Measurements from ENCODE around the gene TROAP.
"Not testable (repeated sequence)": the region's sequence is repeated elsewhere in the genome, so short reads cannot be mapped to it uniquely, and the experiment has no call there.

GRCh38 chr12:49333778-49334177, 10.7 kb downstream of the TROAP start:
- not testable (repeated sequence) for TF ChIP-seq CTCF, POLR2A (IDR thresholded peaks at IDR 0.05)

Data from body of pancreas (tissue), 4 donors.